K562 (cell line): Measurements from ENCODE around the gene COL10A1.

Experiments
- GTF2A2 ChIP-seq: IDR thresholded peaks from 2 replicates; pipeline ENCODE4 v1.6.1; 2016; ENCODE audit warnings: mild to moderate bottlenecking, missing genetic modification characterization, missing compliant biosample characterization
- NBN ChIP-seq: fragments of 450-650 bp; IDR thresholded peaks from 2 replicates; pipeline ENCODE4 v1.6.1; 2016; ENCODE audit warnings: low read depth, mild to moderate bottlenecking
- ZNF174 ChIP-seq: fragments of 250-450 bp; sonication (Bioruptor Pico); IDR thresholded peaks from 2 replicates; pipeline ENCODE4 v1.4.0; 2020; ENCODE audit warnings: mild to moderate bottlenecking
- ZNF263 ChIP-seq: sonication (generic); formaldehyde crosslinking; IDR thresholded peaks from 2 replicates; pipeline ENCODE4 v1.8.0; 2022; ENCODE audit warnings: mild to moderate bottlenecking, missing genetic modification reagents, borderline replicate concordance

DNA sequence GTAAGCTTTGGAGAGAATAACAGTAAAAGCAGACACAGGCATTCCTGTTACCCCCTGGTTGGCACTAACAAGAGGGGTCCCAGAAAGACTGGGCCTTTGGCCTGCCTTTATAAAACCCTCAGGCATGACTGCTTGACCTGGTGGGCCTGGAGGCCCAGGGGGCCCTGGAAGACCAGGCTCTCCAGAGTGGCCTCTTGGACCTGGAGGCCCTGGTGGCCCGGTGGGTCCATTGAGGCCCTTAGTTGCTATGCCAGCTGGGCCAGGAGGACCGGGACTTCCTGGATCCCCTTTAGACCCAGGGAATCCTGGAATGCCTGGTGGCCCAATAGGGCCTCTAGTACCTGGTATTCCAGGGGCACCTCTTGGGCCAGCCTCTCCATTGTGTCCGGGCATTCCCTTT lies 5.5 kb downstream of the COL10A1 start:
- TF ChIP-seq ZNF174 (CRISPR knock-in tag) = no peak
- no peak for TF ChIP-seq GTF2A2 (tag)
- TF ChIP-seq NBN = no peak
- no peak for TF ChIP-seq ZNF263 (CRISPR knock-in tag)
